ENCODE results near the gene RAB11FIP4. TPM values are rescaled to one million over a fixed set of nuclear protein-coding genes. Genes with fewer than 3 reads are reported as not detected.

The RAB11FIP4 gene
- total RNA-seq, 4 donors from 2014 or later = 0.33 to 2.0 (median 1.2) TPM

- TF ChIP-seq CTCF (IDR thresholded peaks at IDR 0.05; ENCODE audit: low read depth) = no peak
Measured at GRCh38 chr17:31394544-31394943, 3.1 kb downstream of the RAB11FIP4 start.

- TF ChIP-seq CTCF (IDR thresholded peaks at IDR 0.05; ENCODE audit: low read depth) = no peak
Measured at GRCh38 chr17:31397256-31397939, 5.9 kb downstream of the RAB11FIP4 start.

GRCh38 chr17:31398381-31399311 lies 7.2 kb downstream of the RAB11FIP4 start:
- TF ChIP-seq CTCF (IDR thresholded peaks at IDR 0.05; ENCODE audit: low read depth) = no peak

GRCh38 chr17:31400481-31400950 lies 9.0 kb downstream of the RAB11FIP4 start:
- TF ChIP-seq CTCF (IDR thresholded peaks at IDR 0.05; ENCODE audit: low read depth) = no peak

- TF ChIP-seq CTCF (IDR thresholded peaks at IDR 0.05; ENCODE audit: low read depth) = no peak
Measured at GRCh38 chr17:31401456-31402254, 10.2 kb downstream of the RAB11FIP4 start.

- no peak for TF ChIP-seq CTCF (IDR thresholded peaks at IDR 0.05; ENCODE audit: low read depth)
Measured at GRCh38 chr17:31404028-31404949, 12.8 kb downstream of the RAB11FIP4 start.

Measured in subcutaneous adipose tissue (tissue), 4 donors.